A673 (cell line): ENCODE data around the gene FYCO1. TPM values are rescaled to one million over a fixed set of nuclear protein-coding genes. Genes with fewer than 3 reads are reported as not detected.

Source experiments
- BruUV-seq: library from RNA; stranded (reverse); fragments of 400-500 nt; replicated peaks from 2 replicates; lab custom pipeline; 2021; lab: Mats Ljungman, UMichigan
- CTCF ChIA-PET: fragments of 300-600 bp; sonication (Branson Sonifier 250); formaldehyde crosslinking; loops from one replicate; lab custom pipeline; 2022; ENCODE audit warnings: antibody characterized with exemption; lab: Charles Lee
- POLR2A ChIA-PET: fragments of 300-600 bp; sonication (Branson Sonifier 250); formaldehyde crosslinking; loops from one replicate; lab custom pipeline; 2022; ENCODE audit warnings: antibody characterized with exemption; ENCODE audit not compliant: low non-redundant PET; lab: Charles Lee
- DNase-seq: peaks from one replicate; pipeline ENCODE4 v3.0.0-alpha.2; 2015; ENCODE audit warnings: low spot score
- H3K27ac ChIP-seq: fragments of 200-600 bp; sonication (generic); 2 replicates; pipeline ENCODE4 v1.5.1; 2016; ENCODE audit warnings: mixed run types, low read depth, mild to moderate bottlenecking, mixed read lengths, antibody characterized with exemption, low read length; ENCODE audit not compliant: poor library complexity, severe bottlenecking
- H3K27me3 ChIP-seq: fragments of 200-600 bp; sonication (generic); replicated peaks from 2 replicates; pipeline ENCODE4 v1.6.1; 2017; ENCODE audit warnings: mixed run types, low read depth, mild to moderate bottlenecking, mixed read lengths, antibody characterized with exemption, low read length; ENCODE audit not compliant: insufficient read depth, poor library complexity
- H3K36me3 ChIP-seq: fragments of 200-600 bp; sonication (generic); 2 replicates; pipeline ENCODE4 v1.6.1; 2016; ENCODE audit warnings: mixed run types, mild to moderate bottlenecking, mixed read lengths, antibody characterized with exemption, low read length; ENCODE audit not compliant: insufficient read depth, poor library complexity, severe bottlenecking
- H3K4me1 ChIP-seq: fragments of 200-600 bp; sonication (generic); 2 replicates; pipeline ENCODE4 v1.6.1; 2017; ENCODE audit warnings: mixed run types, mild to moderate bottlenecking, mixed read lengths, antibody characterized with exemption, low read length; ENCODE audit not compliant: insufficient read depth, poor library complexity, severe bottlenecking
- H3K4me3 ChIP-seq: fragments of 200-600 bp; sonication (generic); 2 replicates; pipeline ENCODE4 v1.5.1; 2016; ENCODE audit warnings: low read depth, mixed run types, mild to moderate bottlenecking, mixed read lengths, low read length; ENCODE audit not compliant: poor library complexity, severe bottlenecking
- H3K9me3 ChIP-seq: fragments of 200-600 bp; sonication (generic); 2 replicates; pipeline ENCODE4 v1.6.1; 2016; ENCODE audit warnings: mixed run types, low read depth, mild to moderate bottlenecking, mixed read lengths, antibody characterized with exemption, low read length; ENCODE audit not compliant: poor library complexity, severe bottlenecking
- CTCF ChIP-seq: fragments of 300-800, 200-600 bp; sonication (generic); conservative IDR thresholded peaks from 2 replicates; pipeline ENCODE4 v1.5.1; 2017; ENCODE audit warnings: low read depth, mild to moderate bottlenecking, antibody characterized with exemption, low read length, moderate library complexity, mixed read lengths
- EZH2 ChIP-seq: fragments of 200-600 bp; sonication (generic); IDR thresholded peaks from 2 replicates; pipeline ENCODE4 v1.6.1; 2017; ENCODE audit warnings: borderline replicate concordance, low read depth, mild to moderate bottlenecking, mixed read lengths, antibody characterized with exemption, low read length; ENCODE audit not compliant: poor library complexity, severe bottlenecking
- intact Hi-C: fragments of 100-400 bp; cut with micrococcal nuclease; formaldehyde crosslinking; loops from one replicate; pipeline ENCODE4 v1.10.0; 2022; ENCODE audit not compliant: unreplicated experiment
- total RNA-seq: library from RNA; stranded (reverse); gene quantifications from 2 replicates; pipeline ENCODE4 v1.2.3, GENCODE V29; 2021

Gene FYCO1
- total RNA-seq, 1 experiment from 2014 or later = 7.4 TPM

- TF ChIP-seq EZH2 (no peak), CTCF (no peak)
- DNase-seq = no peak
- no peaks in the 10 kb centered on the region for H3K27me3 ChIP-seq
- no TSS peak for BruUV-seq
- no peaks in the 10 kb centered on the region for H3K36me3 ChIP-seq
- ChIA-PET CTCF (no interaction called here), POLR2A (no interaction called here)
- intact Hi-C loops = no loop called here
- H3K27ac ChIP-seq = no peak overlapping the region
- H3K9me3 ChIP-seq = no peaks in the 10 kb centered on the region
- H3K4me1 ChIP-seq = no peaks in the 10 kb centered on the region
- H3K4me3 ChIP-seq = no peak overlapping the region
Measured at GRCh38 chr3:46019707-46020106, 24.1 kb upstream of the FYCO1 start.

- CTCF ChIA-PET = no interaction called here
- DNase-seq = no peak
- no peak overlapping the region for H3K27ac ChIP-seq
- intact Hi-C loops = no loop called here
- H3K9me3 ChIP-seq = no peaks in the 10 kb centered on the region
- no peaks in the 10 kb centered on the region for H3K4me1 ChIP-seq
- H3K36me3 ChIP-seq = no peaks in the 10 kb centered on the region
- no peak for TF ChIP-seq EZH2
- TF ChIP-seq CTCF = no peak
- no TSS peak for BruUV-seq
- H3K27me3 ChIP-seq = no peaks in the 10 kb centered on the region
- no peak overlapping the region for H3K4me3 ChIP-seq
- POLR2A ChIA-PET = no interaction called here
Measured at GRCh38 chr3:46017720-46018119, 22.1 kb upstream of the FYCO1 start.

GRCh38 chr3:46013316-46014094 is 17.9 kb upstream of the FYCO1 start:
- Histone ChIP-seq H3K36me3 (no peaks in the 10 kb centered on the region), H3K4me1 (no peaks in the 10 kb centered on the region), H3K27ac (no peak overlapping the region), H3K27me3 (no peaks in the 10 kb centered on the region), H3K4me3 (no peak overlapping the region), H3K9me3 (no peaks in the 10 kb centered on the region)
- ChIA-PET POLR2A (no interaction called here), CTCF (no interaction called here)
- no TSS peak for BruUV-seq
- no peak for DNase-seq
- TF ChIP-seq EZH2 = no peak
- no peak for TF ChIP-seq CTCF
- intact Hi-C loops = no loop called here
